Right lobe of liver (tissue), 4 donors: ENCODE measurements around the gene OPTN.

Experiments used
- POLR2A ChIP-seq: fragments of 450-650 bp; IDR thresholded peaks from one replicate; pipeline ENCODE4 v1.6.1; 2017; ENCODE audit warnings: antibody characterized with exemption, mild to moderate bottlenecking
- TF ChIP-seq, protein P1 (sequence below), 4 donors: fragments of 200-600 bp in 3 of 4; fragments of 450-650 bp in 1 of 4; IDR thresholded peaks; one replicate each; pipeline versions ENCODE4 v1.5.1 to v1.8.0; 2016 to 2022; ENCODE audit warnings: antibody characterized with exemption in 4 of 4, mild to moderate bottlenecking in 2 of 4
- donor health status: DM: no; HTN: no; CAD: no.
- donor health status: DM: no; HTN: no; CAD: no.
- donor health status: DM: no; HTN: yes; CAD: no.

DNA sequence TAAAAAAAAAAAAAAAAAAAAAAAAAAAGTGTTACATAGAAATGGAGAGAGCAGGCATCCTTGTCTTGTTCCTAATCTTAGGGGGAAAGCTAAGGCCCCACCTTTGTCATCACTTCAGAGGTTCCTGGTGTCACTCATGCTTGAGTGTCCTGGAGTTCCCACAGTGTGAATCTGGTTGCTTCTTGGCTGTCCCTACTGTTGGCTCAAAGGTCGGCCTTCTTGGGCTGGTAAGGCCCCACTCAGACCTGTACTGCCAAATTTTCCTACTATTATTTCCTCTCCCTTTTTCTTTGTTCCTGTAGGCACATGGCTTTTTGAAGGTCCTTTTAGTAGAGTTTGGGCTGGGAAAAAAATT is 21.5 kb downstream of the OPTN start:
- TF ChIP-seq POLR2A: no peak
- TF ChIP-seq, protein P1, sequence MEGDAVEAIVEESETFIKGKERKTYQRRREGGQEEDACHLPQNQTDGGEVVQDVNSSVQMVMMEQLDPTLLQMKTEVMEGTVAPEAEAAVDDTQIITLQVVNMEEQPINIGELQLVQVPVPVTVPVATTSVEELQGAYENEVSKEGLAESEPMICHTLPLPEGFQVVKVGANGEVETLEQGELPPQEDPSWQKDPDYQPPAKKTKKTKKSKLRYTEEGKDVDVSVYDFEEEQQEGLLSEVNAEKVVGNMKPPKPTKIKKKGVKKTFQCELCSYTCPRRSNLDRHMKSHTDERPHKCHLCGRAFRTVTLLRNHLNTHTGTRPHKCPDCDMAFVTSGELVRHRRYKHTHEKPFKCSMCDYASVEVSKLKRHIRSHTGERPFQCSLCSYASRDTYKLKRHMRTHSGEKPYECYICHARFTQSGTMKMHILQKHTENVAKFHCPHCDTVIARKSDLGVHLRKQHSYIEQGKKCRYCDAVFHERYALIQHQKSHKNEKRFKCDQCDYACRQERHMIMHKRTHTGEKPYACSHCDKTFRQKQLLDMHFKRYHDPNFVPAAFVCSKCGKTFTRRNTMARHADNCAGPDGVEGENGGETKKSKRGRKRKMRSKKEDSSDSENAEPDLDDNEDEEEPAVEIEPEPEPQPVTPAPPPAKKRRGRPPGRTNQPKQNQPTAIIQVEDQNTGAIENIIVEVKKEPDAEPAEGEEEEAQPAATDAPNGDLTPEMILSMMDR (IDR thresholded peaks at IDR 0.05): no peak
